NCI-H2171 (cell line): ENCODE measurements around the gene GDF11.

ENCODE experiments used
- DNase-seq: peaks from one replicate; lab custom pipeline; 2025; lab: John Stamatoyannopoulos, UW

Gene GDF11

DNA sequence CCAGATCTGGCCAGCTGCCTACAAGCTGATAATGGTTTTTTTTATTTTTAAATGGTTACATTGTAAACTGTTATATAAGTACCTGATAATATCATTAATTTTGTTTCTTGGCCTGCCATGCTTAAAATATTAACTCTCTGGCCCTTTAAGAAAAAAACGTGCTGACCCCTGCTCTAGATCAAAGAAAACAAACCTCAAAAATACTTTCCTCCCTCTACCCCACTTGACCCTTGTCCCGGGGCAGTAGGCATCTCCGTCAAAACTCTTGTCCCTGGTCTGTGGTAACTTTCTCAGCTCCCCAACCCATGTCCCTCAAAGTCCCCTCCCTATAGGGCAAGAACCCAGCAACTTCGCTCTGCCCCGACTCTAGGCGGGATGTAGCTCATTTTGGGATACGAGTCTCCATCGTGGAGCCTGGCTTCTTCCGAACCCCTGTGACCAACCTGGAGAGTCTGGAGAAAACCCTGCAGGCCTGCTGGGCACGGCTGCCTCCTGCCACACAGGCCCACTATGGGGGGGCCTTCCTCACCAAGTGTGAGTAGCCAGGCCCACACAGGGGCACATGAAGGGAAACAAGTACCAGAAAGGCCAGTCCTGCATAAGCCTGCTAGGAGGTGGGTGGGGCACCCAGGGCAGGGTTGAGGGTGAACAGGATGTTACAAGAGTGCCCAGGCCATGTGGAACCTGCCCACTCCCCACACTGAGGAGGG lies 19.3 kb upstream of the GDF11 start:
- DNase-seq, result no peak

DNA sequence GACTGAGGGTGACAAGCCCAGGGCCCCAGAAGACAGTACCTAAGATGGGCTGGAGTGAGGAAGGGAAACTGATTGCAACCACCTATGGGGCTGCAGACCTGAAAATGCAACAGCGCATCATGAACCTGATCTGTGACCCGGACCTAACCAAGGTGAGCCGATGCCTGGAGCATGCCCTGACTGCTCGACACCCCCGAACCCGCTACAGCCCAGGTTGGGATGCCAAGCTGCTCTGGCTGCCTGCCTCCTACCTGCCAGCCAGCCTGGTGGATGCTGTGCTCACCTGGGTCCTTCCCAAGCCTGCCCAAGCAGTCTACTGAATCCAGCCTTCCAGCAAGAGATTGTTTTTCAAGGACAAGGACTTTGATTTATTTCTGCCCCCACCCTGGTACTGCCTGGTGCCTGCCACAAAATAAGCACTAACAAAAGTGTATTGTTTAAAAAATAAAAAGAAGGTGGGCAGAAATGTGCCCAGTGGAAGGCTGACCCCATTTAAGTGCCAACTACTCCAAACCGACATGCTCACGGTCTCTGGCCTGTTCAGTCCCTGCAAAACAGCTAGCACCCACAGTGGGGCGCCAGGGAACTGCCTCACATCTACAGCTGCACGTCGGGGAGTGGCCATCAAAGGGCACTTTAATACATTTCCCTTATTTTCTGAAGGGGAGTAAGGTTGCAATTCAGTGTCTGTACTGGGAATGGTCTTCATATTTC lies 18.5 kb upstream of the GDF11 start:
- no peak for DNase-seq

DNA sequence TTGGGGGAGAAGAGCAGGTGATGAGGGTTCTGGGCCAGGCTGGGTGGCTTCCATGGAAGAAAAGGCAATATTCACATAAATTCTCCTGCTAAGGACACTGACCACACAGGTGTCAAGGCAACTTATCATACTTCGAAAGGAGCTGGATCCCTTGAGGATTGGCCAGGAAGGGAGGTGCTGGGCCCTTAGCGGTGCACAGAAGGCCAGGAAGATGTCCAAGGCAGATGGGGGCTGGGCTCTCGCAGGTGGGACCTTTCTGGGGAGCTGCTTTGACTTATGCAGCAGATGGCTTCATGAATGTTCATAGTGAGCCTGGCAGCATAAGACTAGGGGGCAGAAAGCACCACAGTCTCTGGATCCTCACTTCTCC lies 18.0 kb upstream of the GDF11 start:
- DNase-seq, result no peak

DNA sequence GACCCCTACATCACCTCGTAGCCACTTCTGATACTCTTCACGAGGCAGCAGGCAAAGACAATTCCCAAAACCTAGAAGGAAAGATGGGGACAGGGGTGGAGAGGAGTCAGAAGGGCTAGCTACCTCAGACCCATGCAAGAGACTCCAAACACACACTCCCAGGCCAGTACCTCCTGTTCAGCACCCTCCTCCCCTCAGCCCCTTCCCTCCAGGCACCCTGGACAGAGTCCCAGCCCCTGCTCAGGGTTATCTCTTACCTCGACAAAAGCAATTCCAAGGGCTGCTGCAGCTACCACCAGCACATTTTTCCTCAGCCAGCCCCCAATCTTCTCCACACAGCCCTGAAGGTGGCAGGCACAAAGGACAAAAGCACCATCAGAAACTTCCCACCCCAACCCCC lies 17.4 kb upstream of the GDF11 start:
- DNase-seq, result no peak

DNA sequence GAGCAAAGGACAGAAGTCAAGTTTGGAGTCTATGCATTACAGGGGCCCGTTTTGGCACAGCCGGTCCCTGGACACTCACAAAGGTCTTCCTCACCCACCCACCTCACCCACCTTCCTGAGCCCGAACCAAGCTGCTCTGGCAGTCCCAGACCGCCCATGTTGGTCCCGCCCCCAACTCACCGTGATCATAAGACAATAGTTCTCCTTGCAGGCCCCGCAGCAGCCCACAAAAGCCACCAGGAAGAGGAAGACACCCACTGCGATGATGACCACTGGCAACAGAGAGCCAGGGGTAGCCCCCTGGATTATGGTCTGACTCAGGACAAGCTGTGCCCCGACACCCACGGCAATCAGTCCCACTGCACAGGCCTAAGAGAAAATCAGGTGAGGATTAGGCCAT lies 16.0 kb upstream of the GDF11 start:
- no peak for DNase-seq

DNA sequence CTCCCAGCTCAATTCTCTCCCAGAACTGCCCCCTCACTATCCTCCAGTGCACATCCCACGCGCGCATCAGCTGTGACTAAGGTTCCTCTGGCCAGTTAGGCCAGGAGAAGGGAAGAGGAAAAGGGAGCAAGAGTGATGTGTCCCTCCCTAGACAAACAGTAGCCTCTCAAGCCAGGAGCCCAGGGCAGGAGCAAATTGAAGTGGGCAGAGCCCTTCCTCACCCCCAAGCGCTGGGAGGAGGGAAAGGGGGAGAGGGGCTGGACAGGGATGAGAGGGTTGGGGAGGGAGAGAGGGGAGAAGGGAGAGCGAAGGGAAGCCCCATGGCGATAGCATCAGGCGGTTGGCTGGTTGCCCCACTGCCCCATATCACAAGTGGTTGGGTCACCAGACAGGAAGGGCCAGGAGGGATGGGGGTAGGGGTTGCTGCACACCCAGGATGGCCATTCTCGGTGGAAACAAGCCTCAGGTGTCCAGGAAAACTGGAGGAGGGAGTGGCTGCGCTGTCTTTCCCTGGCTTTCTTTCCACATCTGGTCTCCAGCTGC lies 15.2 kb upstream of the GDF11 start:
- no peak for DNase-seq

DNA sequence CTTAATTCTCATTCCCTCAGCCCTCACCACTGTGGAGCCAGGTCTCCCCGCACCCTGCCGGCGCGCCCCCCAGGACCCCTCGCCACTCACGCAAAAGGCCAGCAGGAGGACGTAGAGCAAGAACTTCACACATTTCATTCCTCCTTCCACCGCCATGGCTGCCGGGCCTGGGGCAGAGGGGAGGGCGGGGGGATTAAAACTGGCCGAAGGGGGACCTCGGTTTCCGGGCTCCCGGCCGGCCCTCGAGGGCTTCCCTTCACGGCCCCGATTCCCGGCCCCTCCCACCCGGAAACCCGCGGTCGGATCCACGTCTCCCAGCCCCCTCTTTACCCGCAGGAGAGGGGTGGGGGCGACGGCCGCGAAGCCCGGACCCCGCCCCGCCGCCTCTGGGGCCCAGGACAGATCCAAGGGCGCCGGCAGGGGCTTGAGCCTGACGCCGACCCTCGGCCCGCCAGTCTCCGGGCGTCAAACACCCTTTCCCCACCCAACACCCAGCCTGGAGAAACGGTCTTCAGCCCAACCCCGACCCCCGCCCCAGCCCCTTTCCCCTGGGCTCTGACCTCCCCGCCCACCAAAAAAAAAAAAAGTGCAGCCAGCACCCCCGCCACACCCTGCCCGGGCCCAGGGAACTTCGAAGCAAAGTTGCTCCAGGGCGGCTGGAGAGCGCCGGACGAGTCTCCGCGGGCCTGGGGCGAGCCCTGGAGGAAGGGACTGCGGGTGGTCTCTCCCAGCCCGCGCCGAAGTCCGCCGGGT lies 14.6 kb upstream of the GDF11 start:
- no peak for DNase-seq

DNA sequence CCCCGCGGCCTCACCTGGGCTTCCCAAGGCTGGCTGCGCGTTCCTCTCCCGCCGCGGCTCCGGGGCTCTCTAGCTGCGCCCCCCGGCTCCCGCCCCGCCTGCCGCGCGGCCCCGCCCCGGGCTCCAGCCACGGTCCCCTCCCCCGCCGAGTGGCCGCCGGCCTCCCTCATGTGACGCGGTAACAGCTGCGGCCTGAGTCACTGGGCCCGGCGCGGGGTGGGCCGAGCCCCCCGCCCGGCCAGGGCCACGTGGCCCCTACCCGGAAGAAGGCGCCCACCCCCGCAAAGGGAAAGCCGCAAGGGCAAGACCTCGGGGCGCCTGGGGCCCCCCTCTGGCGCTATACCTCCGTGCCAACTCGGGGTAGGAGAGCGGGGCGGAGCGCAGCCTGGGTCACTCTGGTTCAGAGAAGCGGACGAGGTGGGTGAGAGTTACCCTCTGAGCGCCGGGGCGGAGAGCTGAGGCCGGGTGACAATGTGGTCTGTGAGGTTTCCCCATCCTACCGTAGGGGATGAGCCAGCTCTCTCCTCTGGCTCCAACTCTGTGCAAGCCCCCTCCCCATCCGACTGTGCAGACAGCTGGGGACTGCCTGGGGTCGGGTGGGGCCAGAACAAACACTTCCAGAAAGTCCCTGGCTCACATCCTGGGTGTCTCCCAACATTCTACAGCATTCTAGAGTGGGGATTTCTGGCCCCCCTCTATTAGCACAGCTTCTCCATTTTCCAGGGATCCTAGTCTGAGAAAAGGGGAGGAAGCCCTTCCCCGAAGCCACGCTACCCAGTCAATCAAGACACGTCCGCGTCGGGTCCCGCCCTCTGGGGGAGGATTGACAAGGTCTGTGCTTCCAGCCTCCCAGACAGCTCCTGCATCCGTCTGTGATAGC lies 13.7 kb upstream of the GDF11 start, which contains the start of gene CD63:
Gene CD63 (minus strand): TSS at position 71 of the 880 bp plus-strand sequence. CDS start 668 bp downstream, outside the sequence.
- DNase-seq, result peak; percentile 84

DNA sequence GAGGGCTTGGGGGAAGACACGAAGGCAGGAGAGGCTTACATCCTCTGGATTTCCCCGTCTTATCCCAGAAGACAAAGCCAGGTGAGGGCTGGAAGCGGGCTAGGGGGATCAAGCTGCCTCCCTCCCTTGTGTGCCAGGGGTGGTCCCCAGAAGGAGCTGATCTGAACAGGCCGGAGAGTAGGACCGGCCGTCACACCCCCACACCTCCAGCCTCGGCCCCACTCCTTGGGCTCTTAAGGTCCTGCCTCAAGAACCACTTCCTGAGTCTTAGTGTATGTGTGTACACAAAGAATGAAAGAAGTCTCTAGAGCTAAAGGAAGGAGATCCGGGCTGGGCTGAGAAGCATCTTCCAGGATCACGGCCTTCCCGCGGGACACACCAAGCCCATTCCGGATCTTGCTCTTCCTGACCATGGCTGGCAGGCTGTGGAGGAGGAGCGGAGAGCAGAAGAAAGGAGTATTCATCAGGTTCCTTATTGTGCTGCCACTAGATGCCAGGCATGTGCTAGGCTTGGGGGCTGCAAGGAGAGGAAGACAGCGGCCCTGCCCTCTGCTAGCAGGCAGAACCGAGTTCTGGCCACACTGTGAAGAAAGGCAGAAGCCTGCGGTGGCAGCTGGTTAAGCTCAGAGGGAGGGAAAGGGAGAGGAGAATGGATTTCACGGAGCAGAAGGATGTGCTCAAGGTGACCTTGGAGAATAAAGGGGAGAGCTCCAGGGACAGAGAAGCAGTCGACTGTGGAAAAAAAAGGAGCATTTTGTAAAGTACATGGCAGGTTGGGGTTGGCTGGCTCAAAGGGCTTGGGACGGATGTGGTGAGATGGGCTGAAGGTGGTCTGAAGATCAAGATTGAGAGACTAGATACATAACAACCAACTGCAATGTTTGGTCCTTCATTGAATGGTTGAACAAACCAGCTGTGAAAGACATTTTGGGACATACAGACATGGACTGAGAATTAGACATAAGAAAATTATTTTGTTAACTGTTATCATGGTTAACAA lies 12.8 kb upstream of the GDF11 start:
- peak; percentile 35 for DNase-seq

DNA sequence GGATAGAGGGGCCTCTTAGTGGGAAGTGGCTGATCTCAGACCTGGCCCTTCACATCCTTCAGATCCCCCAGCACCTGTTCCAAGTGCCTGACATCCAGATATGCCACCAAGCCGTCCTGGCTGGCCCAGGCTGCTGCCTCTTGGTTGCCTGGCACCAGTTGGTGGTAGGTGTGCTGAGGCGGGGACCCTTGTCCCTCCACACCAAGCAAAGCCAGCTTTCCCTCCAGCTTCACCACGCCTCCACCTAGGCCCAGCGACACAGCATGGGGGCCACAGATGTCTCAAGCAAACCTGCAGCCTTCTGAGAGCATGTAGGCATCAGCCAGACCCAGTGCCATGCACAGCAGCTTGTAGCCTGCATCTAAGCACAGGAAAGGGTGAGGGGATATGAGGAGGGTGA lies 10.6 kb upstream of the GDF11 start:
- no peak for DNase-seq

DNA sequence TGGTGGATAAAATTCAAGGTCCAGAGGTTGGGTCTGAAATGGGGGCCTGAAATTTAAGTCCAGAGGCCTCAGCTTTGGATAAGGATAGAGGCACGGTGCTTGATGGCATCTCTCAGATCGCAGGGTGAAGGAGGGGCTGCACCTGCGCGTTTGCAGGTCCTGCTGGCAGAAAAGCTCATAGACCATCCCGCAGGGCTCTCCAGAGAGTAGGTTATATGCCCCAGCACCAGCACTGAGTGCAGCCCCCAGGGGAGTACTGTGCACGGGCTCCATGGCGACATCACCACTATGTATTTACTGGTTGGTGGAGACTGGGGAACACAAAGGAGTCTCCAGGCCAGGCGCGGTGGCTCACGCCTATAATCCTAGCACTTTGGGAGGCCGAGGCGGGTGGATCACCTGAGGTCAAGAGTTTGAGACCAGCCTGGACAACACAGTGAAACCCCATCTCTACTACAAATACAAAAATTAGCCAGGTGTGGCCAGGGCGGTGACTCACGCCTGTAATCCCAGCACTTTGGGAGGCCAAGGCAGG lies 9.8 kb upstream of the GDF11 start:
- DNase-seq, result no peak

DNA sequence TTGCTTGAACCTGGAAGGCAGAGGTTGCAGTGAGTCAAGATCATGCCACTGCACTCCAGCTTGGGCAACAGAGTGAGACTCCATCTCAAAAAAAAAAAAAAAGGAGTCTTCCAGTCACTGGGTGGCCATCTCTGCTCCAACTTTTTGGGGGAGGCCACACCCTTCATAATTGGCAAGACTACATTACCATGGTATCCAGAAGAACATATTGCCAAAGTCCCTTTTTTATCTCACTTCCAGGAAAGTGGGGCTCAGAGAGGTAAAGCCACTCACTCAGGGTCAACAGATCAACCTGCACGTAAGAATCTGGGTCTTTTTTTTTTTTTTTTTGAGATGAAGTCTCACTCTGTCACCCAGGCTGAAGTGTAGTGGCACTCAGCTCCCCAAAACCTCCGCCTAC lies 9.1 kb upstream of the GDF11 start:
- DNase-seq, result no peak

DNA sequence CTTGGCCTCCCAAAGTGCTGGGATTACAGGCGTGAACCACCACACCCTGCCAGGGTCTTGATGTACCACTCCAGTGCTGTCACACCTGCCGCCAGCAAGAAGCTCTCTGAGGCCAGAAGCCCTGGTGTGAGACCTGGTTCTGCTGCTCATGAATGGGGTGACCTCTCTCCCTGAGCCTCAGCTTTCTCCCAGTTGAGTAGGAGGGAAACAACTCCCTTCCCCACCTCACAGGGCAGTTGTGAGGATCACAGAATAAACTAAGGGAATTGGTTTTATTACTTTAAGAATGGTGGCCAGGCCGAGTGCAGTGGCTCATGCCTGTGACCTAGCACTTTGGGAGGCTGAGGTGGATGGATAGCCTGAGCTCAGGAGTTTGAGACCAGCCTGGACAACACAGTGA lies 8.3 kb upstream of the GDF11 start:
- no peak for DNase-seq

DNA sequence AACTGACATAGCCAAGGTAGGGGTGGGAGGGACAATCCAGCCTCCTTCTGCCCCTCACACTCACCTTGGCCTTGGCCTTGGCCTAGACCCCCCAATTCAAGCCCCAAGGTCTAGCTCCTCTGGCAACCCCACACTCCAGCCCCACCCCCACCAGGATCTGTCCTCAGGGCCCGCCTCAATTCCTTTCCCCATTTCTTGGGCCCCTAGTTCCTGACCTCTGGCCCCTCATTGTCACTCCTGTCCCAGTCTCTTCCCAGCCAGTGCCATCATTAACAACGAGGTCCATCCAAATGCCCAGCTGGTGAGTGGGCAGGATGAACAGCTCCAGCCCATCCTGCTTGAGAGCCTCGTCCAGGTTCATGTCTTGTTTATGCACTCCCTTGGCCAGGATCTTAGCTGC lies 6.8 kb upstream of the GDF11 start:
- DNase-seq, result no peak

DNA sequence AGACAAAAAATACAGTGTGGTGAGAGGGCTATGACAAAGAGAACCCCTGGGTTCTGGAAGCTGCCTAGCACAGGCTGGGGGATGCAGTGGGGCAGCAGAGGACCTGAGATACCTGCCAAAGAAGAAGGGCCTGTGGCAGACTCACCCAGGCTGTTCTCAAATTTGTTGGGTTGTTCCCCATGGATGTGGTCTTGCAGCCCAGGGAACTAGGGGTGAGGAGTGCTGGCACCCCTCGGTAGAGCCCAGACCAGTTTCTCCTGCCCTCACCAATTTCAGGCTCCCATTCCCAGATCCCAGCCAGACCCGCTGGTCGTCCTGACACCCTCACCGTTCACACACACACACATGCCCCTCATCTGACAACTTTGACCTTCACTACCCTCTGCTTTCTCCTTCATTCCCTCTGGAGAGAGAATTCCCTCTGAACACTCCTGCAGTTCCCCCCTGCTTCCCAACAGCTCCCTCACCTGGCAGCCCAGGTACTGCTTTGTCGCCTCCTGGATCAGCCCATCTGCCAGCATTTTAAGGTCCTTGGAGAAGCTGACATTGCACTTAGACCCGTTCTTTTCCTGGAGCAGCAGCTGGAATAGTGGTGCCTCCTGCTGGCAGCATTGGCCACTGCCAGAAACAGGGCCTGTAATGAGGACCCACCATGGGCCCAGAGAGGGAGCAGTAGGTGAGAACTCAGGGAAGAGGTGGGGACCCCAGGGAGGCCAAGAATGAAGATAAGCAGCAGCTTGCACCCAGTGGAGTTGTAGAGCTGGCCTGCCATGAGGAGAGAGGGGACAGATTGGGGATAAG lies 5.9 kb upstream of the GDF11 start:
- peak; percentile 53 for DNase-seq

DNA sequence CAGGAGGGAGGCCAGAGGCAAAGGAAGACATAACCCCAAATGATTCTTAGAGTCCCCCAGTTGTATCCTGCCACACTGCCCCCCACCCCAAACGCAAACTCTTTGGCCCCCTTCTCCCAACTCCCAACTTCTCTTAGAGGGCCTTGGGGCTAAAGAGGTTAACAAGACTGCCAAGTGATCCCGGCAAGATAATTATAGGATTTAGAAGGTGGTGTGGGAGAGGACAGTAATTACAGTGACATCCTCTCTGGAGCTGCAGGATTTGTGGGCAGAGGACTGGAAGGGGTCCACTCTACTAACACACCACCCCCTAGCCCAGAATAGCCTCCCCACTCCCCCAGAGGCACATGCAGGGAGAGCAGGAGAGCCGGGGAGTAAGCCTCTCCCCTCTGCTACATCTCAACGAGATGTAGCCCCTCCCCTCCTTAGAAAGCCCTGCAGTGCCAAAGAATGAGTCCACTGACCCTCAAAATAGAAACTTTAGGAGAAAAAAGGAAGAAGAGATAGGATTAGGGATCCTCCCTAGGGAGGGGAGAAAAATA lies 5.3 kb upstream of the GDF11 start:
- DNase-seq, result no peak

DNA sequence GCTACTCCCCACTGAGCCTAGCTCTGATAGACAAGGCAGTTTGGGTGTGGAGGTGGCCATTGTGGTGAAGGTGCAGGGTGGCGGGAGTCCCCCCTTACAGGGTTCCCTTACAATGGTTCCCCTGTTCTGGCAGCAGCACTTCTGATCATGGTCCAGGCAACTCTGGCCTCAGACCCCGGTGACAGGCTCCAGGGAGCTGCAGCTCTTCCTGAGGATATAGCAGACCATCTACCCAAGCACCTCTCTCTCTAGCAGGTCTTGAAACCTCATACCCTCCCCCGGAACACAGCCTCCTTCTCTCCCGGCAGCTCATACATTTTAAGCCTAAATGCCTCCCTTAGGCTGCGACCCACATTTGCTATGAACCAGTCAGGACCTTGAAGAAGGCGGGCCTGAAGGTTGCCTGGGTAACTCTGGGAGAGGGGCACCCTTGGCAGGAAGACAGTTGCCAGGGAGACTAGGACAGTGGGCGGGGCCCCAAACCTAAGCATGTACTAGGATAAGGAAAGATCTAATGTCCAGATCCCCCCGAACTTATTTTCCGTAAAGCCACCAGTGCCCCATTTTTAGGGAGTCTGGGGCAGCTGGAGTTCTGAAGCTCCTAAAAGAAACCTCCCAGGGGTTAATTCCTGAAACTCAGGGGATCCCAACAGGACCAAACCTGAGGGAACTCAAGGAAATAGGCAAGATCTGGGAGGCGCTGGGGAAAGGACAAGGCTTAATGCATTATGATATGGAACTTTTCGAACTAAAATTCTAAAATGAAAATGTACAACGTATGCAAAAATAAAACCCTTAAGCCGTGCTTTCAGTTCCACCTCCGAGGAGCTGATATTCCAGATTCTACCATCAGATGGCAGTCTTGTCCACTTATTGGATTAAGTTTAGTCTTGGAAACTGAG lies 4.5 kb upstream of the GDF11 start:
- peak; percentile 86 for DNase-seq

DNA sequence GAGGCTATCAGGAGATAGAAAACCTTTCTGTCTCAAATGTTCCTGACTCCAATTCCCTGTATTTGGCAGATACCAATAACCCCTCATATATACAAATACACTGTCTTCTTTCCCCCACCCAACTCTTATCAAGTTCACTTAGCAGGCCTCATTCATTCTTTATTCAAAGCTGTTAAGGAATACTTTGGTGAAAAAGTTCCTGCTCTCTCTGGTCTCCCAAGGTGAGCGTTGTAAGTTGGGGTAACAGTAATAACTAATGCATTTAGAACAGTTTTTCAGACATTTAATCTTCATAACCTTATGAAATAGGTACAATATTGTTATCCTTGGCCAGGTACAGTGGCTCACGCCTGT lies 3.9 kb upstream of the GDF11 start:
- no peak for DNase-seq
